Osteocyte (in vitro differentiated cells): ENCODE measurements around the gene OR10A3. TPM values are rescaled to one million over a fixed set of nuclear protein-coding genes. Genes with fewer than 3 reads are reported as not detected.

Experiments
- DNase-seq: peaks from one replicate; pipeline ENCODE4 v3.0.0; 2021; ENCODE audit warnings: mixed read lengths; ENCODE audit not compliant: unreplicated experiment; ENCODE audit errors: extremely low spot score
- H3K27ac Mint-ChIP-seq: one replicate; pipeline ENCODE4 v1.8.0; 2021; ENCODE audit warnings: mild to moderate bottlenecking, mixed read lengths; ENCODE audit not compliant: unreplicated experiment
- H3K27me3 Mint-ChIP-seq: one replicate; pipeline ENCODE4 v1.8.0; 2021; ENCODE audit warnings: mixed read lengths; ENCODE audit not compliant: unreplicated experiment
- H3K36me3 Mint-ChIP-seq: one replicate; pipeline ENCODE4 v1.8.0; 2021; ENCODE audit warnings: mixed read lengths; ENCODE audit not compliant: unreplicated experiment
- H3K4me1 Mint-ChIP-seq: one replicate; pipeline ENCODE4 v1.8.0; 2021; ENCODE audit warnings: mixed read lengths; ENCODE audit not compliant: unreplicated experiment
- H3K4me3 Mint-ChIP-seq: one replicate; pipeline ENCODE4 v1.8.0; 2021; ENCODE audit warnings: mild to moderate bottlenecking, moderate library complexity, mixed read lengths; ENCODE audit not compliant: unreplicated experiment
- H3K9me3 Mint-ChIP-seq: one replicate; pipeline ENCODE4 v1.8.0; 2021; ENCODE audit warnings: mixed read lengths; ENCODE audit not compliant: unreplicated experiment
- CTCF ChIP-seq: fragments of 200-600 bp; sonication (generic); IDR thresholded peaks from 2 replicates; pipeline ENCODE4 v1.5.0; 2021; ENCODE audit warnings: antibody characterized with exemption, mild to moderate bottlenecking, moderate library complexity
- total RNA-seq: library from RNA; stranded (reverse); gene quantifications from 2 replicates; pipeline ENCODE4 v1.2.1, GENCODE V29; 2021

OR10A3 gene
- total RNA-seq, 1 donor from 2014 or later: not detected

- Mint-ChIP-seq H3K4me3 (no peak overlapping the region), H3K9me3 (peaks cover 18% of the 10 kb centered on the region), H3K27ac (no peak overlapping the region), H3K36me3 (peaks cover 7% of the 10 kb centered on the region), H3K4me1 (no peaks in the 10 kb centered on the region), H3K27me3 (peaks cover 23% of the 10 kb centered on the region)
- no peak for TF ChIP-seq CTCF
- DNase-seq: no peak
Measured at GRCh38 chr11:7941146-7941545, 362 bp downstream of the OR10A3 start.

GRCh38 chr11:7936615-7937014, 4.9 kb downstream of the OR10A3 start:
- no peak overlapping the region for H3K4me3 Mint-ChIP-seq
- TF ChIP-seq CTCF: no peak
- DNase-seq: no peak
- peaks cover 35% of the 10 kb centered on the region for H3K27me3 Mint-ChIP-seq
- peaks cover under 1% of the 10 kb centered on the region for H3K9me3 Mint-ChIP-seq
- no peaks in the 10 kb centered on the region for H3K4me1 Mint-ChIP-seq
- H3K36me3 Mint-ChIP-seq: no peaks in the 10 kb centered on the region
- H3K27ac Mint-ChIP-seq: no peak overlapping the region

- Mint-ChIP-seq H3K9me3 (no peaks in the 10 kb centered on the region), H3K27ac (no peak within 1 kb of the TSS), H3K4me3 (no peak within 1 kb of the TSS), H3K36me3 (no peaks in the 10 kb centered on the region), H3K27me3 (peaks cover 29% of the 10 kb centered on the region), H3K4me1 (no peaks in the 10 kb centered on the region)
- TF ChIP-seq CTCF: no peak
- no peak for DNase-seq
Measured at GRCh38 chr11:7931168-7931567, 10.3 kb downstream of the OR10A3 start, which contains the start of gene OR10A6. Gene OR10A6 (minus strand): TSS chr11:7931268. CDS start chr11:7928662, 2,606 bp downstream.

- H3K4me1 Mint-ChIP-seq: no peaks in the 10 kb centered on the region
- no peak for DNase-seq
- H3K4me3 Mint-ChIP-seq: no peak overlapping the region
- no peaks in the 10 kb centered on the region for H3K9me3 Mint-ChIP-seq
- H3K27ac Mint-ChIP-seq: no peak overlapping the region
- no peak for TF ChIP-seq CTCF
- H3K36me3 Mint-ChIP-seq: no peaks in the 10 kb centered on the region
- H3K27me3 Mint-ChIP-seq: peaks cover 29% of the 10 kb centered on the region
Measured at GRCh38 chr11:7927635-7928034, 13.9 kb downstream of the OR10A3 start.

- H3K9me3 Mint-ChIP-seq: no peaks in the 10 kb centered on the region
- H3K27ac Mint-ChIP-seq: no peak overlapping the region
- peaks cover 13% of the 10 kb centered on the region for H3K27me3 Mint-ChIP-seq
- H3K36me3 Mint-ChIP-seq: no peaks in the 10 kb centered on the region
- no peak overlapping the region for H3K4me3 Mint-ChIP-seq
- no peaks in the 10 kb centered on the region for H3K4me1 Mint-ChIP-seq
- no peak for DNase-seq
- TF ChIP-seq CTCF: no peak
Measured at GRCh38 chr11:7924536-7924935, 17.0 kb downstream of the OR10A3 start.
